Ascending aorta (tissue), 2 donors: ENCODE data around the gene CFLAR. TPM values are rescaled to one million over a fixed set of nuclear protein-coding genes. Genes with fewer than 3 reads are reported as not detected.

Experiments
- DNase-seq, 2 donors: peaks; one replicate each; pipeline ENCODE4 v3.0.0-alpha.2; 2019; ENCODE audit warnings: low spot score in 2 of 2
- H3K27ac ChIP-seq, 2 donors: fragments of 200-600 bp; sonication (generic); one replicate each; pipeline ENCODE4 v1.5.1; 2016 to 2017; ENCODE audit warnings: mild to moderate bottlenecking in 1 of 2
- H3K27me3 ChIP-seq: fragments of 200-600 bp; sonication (generic); one replicate; pipeline ENCODE4 v1.5.1; 2017
- H3K36me3 ChIP-seq, 2 donors: fragments of 200-600 bp; sonication (generic); one replicate each; pipeline ENCODE4 v1.5.1; 2016
- H3K4me1 ChIP-seq, 2 donors: fragments of 200-600 bp; sonication (generic); one replicate each; pipeline ENCODE4 v1.5.1; 2016 to 2017; ENCODE audit warnings: mild to moderate bottlenecking in 1 of 2
- H3K4me3 ChIP-seq, 2 donors: fragments of 200-600 bp; sonication (generic); one replicate each; pipeline ENCODE4 v1.5.1; 2016 to 2017; ENCODE audit warnings: mild to moderate bottlenecking in 1 of 2
- H3K9me3 ChIP-seq, 2 donors: fragments of 200-600 bp; sonication (generic); one replicate each; pipeline ENCODE4 v1.5.1; 2016
- intact Hi-C: fragments of 100-400 bp; cut with DNase I; formaldehyde crosslinking; loops from one replicate; pipeline ENCODE4 v1.15.1; 2023
- total RNA-seq: library from RNA; depleted of rRNA; stranded (reverse); fragments of >200 nt; gene quantifications from one replicate; pipeline ENCODE4 v1.1.0, GENCODE V29; 2016
- TF ChIP-seq, protein P1 (sequence below), 3 experiments: fragments of 200-600 bp in 2 of 3; fragments of 450-650 bp in 1 of 3; sonication (generic) in 2 of 3; IDR thresholded peaks; one replicate each; pipeline ENCODE4 v1.5.1; 2016 to 2019; ENCODE audit warnings: antibody characterized with exemption in 3 of 3, mild to moderate bottlenecking in 1 of 3, moderate library complexity in 1 of 3

Gene CFLAR
- total RNA-seq, 1 donor from 2014 or later = 112 TPM

DNA sequence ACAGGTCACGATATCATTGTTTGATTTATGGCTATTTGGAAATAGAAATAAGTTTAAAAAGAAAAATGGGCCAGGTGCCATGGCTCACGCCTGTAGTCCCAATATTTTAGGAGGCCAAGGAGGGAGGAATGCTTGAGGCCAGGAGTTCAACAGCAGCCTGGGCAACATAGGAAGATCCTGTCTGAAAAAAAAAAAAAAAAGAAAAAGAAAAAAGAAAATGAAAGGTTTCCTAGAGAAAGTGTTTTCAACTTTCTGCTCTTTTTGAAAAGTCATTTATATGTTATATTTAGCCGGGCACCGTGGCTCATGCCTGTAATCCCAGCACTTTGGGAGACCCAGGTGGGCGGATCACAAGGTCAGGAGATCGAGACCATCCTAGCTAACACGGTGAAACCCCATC lies 41.0 kb upstream of the CFLAR start:
- intact Hi-C loops = loop anchor here (5.0 kb wide), 1 partner anchor 188 kb away; the partner anchor contains the start of genes NIF3L1 and PPIL3
- Histone ChIP-seq H3K27me3 (no peaks in the 10 kb centered on the region), H3K4me3 (no peak overlapping the region), H3K4me1 (peaks cover 6 to 10% of the 10 kb centered on the region in 2 donors), H3K9me3 (no peaks in the 10 kb centered on the region), H3K27ac (no peak overlapping the region), H3K36me3 (peaks cover 10 to 12% of the 10 kb centered on the region in 2 donors)
- DNase-seq = no peak
- TF ChIP-seq, protein P1, sequence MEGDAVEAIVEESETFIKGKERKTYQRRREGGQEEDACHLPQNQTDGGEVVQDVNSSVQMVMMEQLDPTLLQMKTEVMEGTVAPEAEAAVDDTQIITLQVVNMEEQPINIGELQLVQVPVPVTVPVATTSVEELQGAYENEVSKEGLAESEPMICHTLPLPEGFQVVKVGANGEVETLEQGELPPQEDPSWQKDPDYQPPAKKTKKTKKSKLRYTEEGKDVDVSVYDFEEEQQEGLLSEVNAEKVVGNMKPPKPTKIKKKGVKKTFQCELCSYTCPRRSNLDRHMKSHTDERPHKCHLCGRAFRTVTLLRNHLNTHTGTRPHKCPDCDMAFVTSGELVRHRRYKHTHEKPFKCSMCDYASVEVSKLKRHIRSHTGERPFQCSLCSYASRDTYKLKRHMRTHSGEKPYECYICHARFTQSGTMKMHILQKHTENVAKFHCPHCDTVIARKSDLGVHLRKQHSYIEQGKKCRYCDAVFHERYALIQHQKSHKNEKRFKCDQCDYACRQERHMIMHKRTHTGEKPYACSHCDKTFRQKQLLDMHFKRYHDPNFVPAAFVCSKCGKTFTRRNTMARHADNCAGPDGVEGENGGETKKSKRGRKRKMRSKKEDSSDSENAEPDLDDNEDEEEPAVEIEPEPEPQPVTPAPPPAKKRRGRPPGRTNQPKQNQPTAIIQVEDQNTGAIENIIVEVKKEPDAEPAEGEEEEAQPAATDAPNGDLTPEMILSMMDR (IDR thresholded peaks at IDR 0.05) = no peak

DNA sequence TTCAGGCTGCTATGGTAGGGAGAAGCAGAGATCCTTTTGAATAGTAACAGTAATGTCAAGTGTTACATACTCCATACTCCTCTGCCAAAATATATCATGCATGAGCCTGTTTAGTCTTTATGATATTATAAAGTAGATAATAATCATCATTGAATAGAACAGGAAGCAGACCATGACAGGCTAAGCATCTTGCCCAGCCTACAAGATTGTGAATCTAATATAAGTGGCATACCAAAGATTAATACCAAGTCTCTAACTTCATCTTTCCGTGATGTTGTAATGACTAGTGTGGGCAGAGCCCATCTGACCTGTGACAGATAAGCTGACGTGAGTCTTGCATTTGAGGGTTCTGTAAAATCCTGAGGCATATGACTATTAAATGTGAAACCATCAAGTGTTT lies 31.1 kb upstream of the CFLAR start:
- no peak overlapping the region for H3K4me3 ChIP-seq
- no peak overlapping the region for H3K27ac ChIP-seq
- intact Hi-C loops = no loop called here
- no peaks in the 10 kb centered on the region for H3K4me1 ChIP-seq
- peaks cover 31 to 69% of the 10 kb centered on the region in 2 donors for H3K36me3 ChIP-seq
- H3K27me3 ChIP-seq = no peaks in the 10 kb centered on the region
- no peak for DNase-seq
- TF ChIP-seq, protein P1 (IDR thresholded peaks at IDR 0.05) = no peak
- H3K9me3 ChIP-seq = no peaks in the 10 kb centered on the region

- TF ChIP-seq, protein P1 (IDR thresholded peaks at IDR 0.05) = no peak
- Histone ChIP-seq H3K27me3 (no peaks in the 10 kb centered on the region), H3K36me3 (peaks cover 15 to 33% of the 10 kb centered on the region in 2 donors), H3K4me3 (no peak overlapping the region), H3K27ac (no peak overlapping the region), H3K9me3 (no peaks in the 10 kb centered on the region), H3K4me1 (no peaks in the 10 kb centered on the region)
- intact Hi-C loops = no loop called here
- no peak for DNase-seq
Observed at GRCh38 chr2:201090574-201090973, 25.4 kb upstream of the CFLAR start.

DNA sequence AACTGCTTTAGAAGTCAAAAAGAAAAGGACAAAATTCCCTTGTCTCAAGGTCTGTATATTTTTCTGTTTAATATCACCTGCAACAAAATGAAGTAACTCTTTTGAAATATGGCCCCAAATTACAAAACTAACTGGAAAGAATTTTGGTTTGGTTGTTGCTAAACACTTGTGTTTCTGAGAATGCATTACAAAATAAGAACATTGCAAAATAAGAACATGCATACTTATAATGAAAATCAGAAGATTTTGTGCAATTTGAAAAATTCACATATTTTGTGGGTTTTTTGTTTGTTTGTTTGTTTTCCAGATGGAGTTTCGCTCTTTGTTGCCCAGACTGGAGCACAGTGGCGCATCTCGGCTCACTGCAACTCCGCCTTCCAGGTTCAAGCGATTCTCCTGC lies 22.4 kb upstream of the CFLAR start:
- no peak for DNase-seq
- Histone ChIP-seq H3K4me1 (no peaks in the 10 kb centered on the region), H3K27ac (no peak overlapping the region), H3K4me3 (no peak overlapping the region), H3K27me3 (no peaks in the 10 kb centered on the region), H3K9me3 (no peaks in the 10 kb centered on the region), H3K36me3 (peaks cover 3 to 8% of the 10 kb centered on the region in 2 donors)
- intact Hi-C loops = no loop called here
- TF ChIP-seq, protein P1 (IDR thresholded peaks at IDR 0.05) = no peak

DNA sequence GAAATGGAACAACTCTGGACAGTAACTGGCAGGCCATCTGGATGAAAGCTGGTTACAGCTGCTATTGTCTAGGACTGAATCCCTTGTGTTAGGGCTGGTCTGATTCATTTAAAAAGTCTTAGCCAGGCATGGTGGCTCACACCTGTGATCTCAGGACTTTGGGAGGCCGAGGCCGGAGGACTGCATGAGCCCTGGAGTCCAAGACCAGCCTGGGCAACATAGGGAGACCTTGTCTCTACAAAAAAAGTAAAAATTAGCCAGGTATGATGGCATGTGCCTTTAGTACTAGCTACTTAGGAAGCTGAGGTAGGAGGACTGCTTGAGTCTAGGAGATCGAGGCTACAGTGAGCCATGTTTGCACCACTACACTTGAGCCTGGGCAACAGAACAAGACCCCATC lies 15.5 kb upstream of the CFLAR start:
- H3K27me3 ChIP-seq = no peaks in the 10 kb centered on the region
- intact Hi-C loops = no loop called here
- no peaks in the 10 kb centered on the region for H3K36me3 ChIP-seq
- TF ChIP-seq, protein P1 (IDR thresholded peaks at IDR 0.05) = no peak
- H3K4me1 ChIP-seq = no peaks in the 10 kb centered on the region
- DNase-seq = no peak
- no peak overlapping the region for H3K27ac ChIP-seq
- no peaks in the 10 kb centered on the region for H3K9me3 ChIP-seq
- H3K4me3 ChIP-seq = no peak overlapping the region

DNA sequence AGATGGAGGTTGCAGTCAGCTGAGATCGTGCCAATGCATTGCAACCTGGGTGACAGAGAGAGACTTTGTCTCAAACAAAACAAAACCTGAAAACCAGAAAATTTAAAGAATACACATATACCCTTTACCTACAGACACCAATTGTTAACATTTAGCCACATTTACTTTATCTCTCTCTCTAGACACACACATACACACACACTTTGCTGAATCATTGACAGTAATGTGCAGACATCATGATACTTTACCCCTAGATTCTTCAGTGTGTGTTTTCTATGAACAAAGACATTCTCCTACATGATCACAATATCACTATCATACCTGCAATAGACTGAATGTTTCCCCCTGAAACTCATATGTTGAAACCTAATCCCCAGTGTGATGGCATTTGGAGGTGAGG lies 10.2 kb upstream of the CFLAR start:
- no peak overlapping the region for H3K4me3 ChIP-seq
- no peaks in the 10 kb centered on the region for H3K4me1 ChIP-seq
- H3K27ac ChIP-seq = no peak overlapping the region
- no peaks in the 10 kb centered on the region for H3K36me3 ChIP-seq
- DNase-seq = no peak
- H3K9me3 ChIP-seq = no peaks in the 10 kb centered on the region
- TF ChIP-seq, protein P1 (IDR thresholded peaks at IDR 0.05) = no peak
- intact Hi-C loops = no loop called here
- no peaks in the 10 kb centered on the region for H3K27me3 ChIP-seq
